WTC11 (cell line): ENCODE data around the gene KIRREL2. TPM values are rescaled to one million over a fixed set of nuclear protein-coding genes. Genes with fewer than 3 reads are reported as not detected.

Experiments used
- ATAC-seq: fragments of 200-7000 bp; cut with Tn5 transposase; 2 replicates; pipeline ENCODE4 v1.10.0; 2021; ENCODE audit warnings: mild to moderate bottlenecking, moderate library complexity
- CTCF ChIA-PET: fragments of 300-600 bp; sonication (Branson Sonifier 250); formaldehyde crosslinking; loops from one replicate; lab custom pipeline; 2021; ENCODE audit warnings: antibody characterized with exemption; lab: Charles Lee
- POLR2A ChIA-PET: fragments of 350-600 bp; sonication (Branson Sonifier 250); formaldehyde crosslinking; loops from one replicate; lab custom pipeline; 2021; ENCODE audit warnings: antibody characterized with exemption; lab: Charles Lee
- DNase-seq: peaks from one replicate; pipeline ENCODE4 v3.0.0; 2021; ENCODE audit warnings: low spot score
- H3K27ac Mint-ChIP-seq: 2 replicates; pipeline ENCODE4 v1.8.0; 2021; ENCODE audit warnings: mixed read lengths
- H3K27me3 Mint-ChIP-seq: 2 replicates; pipeline ENCODE4 v1.8.0; 2021; ENCODE audit warnings: low read depth, mild to moderate bottlenecking, moderate library complexity, mixed read lengths
- H3K36me3 Mint-ChIP-seq: 2 replicates; pipeline ENCODE4 v1.8.0; 2021; ENCODE audit warnings: mixed read lengths
- H3K4me1 Mint-ChIP-seq: 2 replicates; pipeline ENCODE4 v1.8.0; 2022; ENCODE audit warnings: mixed read lengths
- H3K4me3 Mint-ChIP-seq: 2 replicates; pipeline ENCODE4 v1.8.0; 2021; ENCODE audit warnings: mild to moderate bottlenecking, moderate library complexity, mixed read lengths
- H3K9me3 Mint-ChIP-seq: 2 replicates; pipeline ENCODE4 v1.8.0; 2021; ENCODE audit warnings: mixed read lengths
- ARID4B ChIP-seq: sonication (generic); formaldehyde crosslinking; IDR thresholded peaks from 2 replicates; pipeline ENCODE4 v1.8.0; 2023; ENCODE audit warnings: missing genetic modification reagents, mild to moderate bottlenecking, borderline replicate concordance
- ETV6 ChIP-seq: sonication (generic); formaldehyde crosslinking; IDR thresholded peaks from 2 replicates; pipeline ENCODE4 v1.8.1; 2022; ENCODE audit warnings: mild to moderate bottlenecking, missing genetic modification reagents
- FOXK1 ChIP-seq: sonication (generic); formaldehyde crosslinking; IDR thresholded peaks from 2 replicates; pipeline ENCODE4 v1.8.0; 2022; ENCODE audit warnings: mild to moderate bottlenecking, moderate library complexity, missing genetic modification reagents
- MAX ChIP-seq: sonication (generic); formaldehyde crosslinking; IDR thresholded peaks from 2 replicates; pipeline ENCODE4 v1.8.0; 2022; ENCODE audit warnings: mild to moderate bottlenecking, missing genetic modification reagents
- PRDM15 ChIP-seq: sonication (generic); formaldehyde crosslinking; IDR thresholded peaks from 2 replicates; pipeline ENCODE4 v1.8.0; 2022; ENCODE audit warnings: missing genetic modification reagents
- SP1 ChIP-seq: sonication (generic); formaldehyde crosslinking; conservative IDR thresholded peaks from 2 replicates; pipeline ENCODE4 v1.8.1; 2022; ENCODE audit warnings: missing genetic modification reagents
- TP53 ChIP-seq: sonication (generic); formaldehyde crosslinking; IDR thresholded peaks from 2 replicates; pipeline ENCODE4 v1.8.1; 2023; ENCODE audit warnings: mild to moderate bottlenecking, missing genetic modification reagents
- USF1 ChIP-seq: sonication (generic); formaldehyde crosslinking; IDR thresholded peaks from 2 replicates; pipeline ENCODE4 v1.8.0; 2022; ENCODE audit warnings: mild to moderate bottlenecking, missing genetic modification reagents
- ZNF121 ChIP-seq: sonication (generic); formaldehyde crosslinking; IDR thresholded peaks from 2 replicates; pipeline ENCODE4 v1.8.0; 2023; ENCODE audit warnings: missing genetic modification reagents
- ZNF423 ChIP-seq: fragments of 250-450 bp; sonication (Bioruptor Pico); IDR thresholded peaks from 2 replicates; pipeline ENCODE4 v2.1.2; 2022; ENCODE audit warnings: mild to moderate bottlenecking, moderate library complexity
- total RNA-seq: library from RNA; stranded (reverse); gene quantifications from 3 replicates; pipeline ENCODE4 v1.2.3, GENCODE V29; 2021
- TF ChIP-seq, protein P1 (sequence below): fragments of 250-450 bp; sonication (Bioruptor Pico); IDR thresholded peaks from 2 replicates; pipeline ENCODE4 v1.8.0; 2021; ENCODE audit warnings: mild to moderate bottlenecking
- TF ChIP-seq, protein P2 (sequence below): sonication (generic); formaldehyde crosslinking; IDR thresholded peaks from 2 replicates; pipeline ENCODE4 v1.8.1; 2023; ENCODE audit warnings: mild to moderate bottlenecking, missing genetic modification reagents, moderate library complexity
- TF ChIP-seq, protein P3 (sequence below): sonication (generic); formaldehyde crosslinking; IDR thresholded peaks from 2 replicates; pipeline ENCODE4 v1.8.0; 2022; ENCODE audit warnings: mild to moderate bottlenecking, missing genetic modification reagents

KIRREL2 gene
- total RNA-seq, 1 experiment from 2014 or later = 4.7 TPM

DNA sequence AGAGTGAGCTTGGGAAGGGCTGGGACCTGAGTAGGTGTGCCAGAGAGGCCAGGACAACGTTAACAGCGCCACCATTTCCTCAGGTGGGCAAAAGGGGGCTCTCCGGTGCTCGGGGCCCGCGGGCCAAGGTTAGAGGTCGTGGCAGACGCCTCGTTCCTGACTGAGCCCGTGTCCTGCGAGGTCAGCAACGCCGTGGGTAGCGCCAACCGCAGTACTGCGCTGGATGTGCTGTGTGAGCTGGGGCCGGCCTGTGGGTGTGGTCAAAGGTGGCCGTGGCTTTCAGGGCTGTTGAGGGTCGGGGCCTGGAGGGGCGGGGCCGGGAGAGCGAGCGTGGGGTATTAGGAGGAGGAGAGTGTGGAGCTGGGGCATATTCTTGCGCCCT, 3.7 kb downstream of the KIRREL2 start:
- ChIA-PET CTCF (interaction anchor here (0.5 to 3.2 kb wide), 18 partner anchors 9 to 268 kb away, joined by 3 to 36 read pairs (median 4); partner anchors contain the start of genes APLP1, HSPB6, LIN37 and PSENEN), POLR2A (interaction anchor here (1.2 kb wide), 1 partner anchor 9 kb away, joined by 12 read pairs; no protein-coding TSS in a partner anchor)
- Mint-ChIP-seq H3K27me3 (peaks cover 94% of the 10 kb centered on the region), H3K4me1 (peaks cover 19% of the 10 kb centered on the region), H3K4me3 (peak overlapping the region; percentile 83), H3K9me3 (no peaks in the 10 kb centered on the region), H3K27ac (no peak overlapping the region), H3K36me3 (no peaks in the 10 kb centered on the region)
- TF ChIP-seq TP53 = 0 out of 2 replicates have a peak, but pooled peaks have one; percentile 16
- TF ChIP-seq, protein P1, sequence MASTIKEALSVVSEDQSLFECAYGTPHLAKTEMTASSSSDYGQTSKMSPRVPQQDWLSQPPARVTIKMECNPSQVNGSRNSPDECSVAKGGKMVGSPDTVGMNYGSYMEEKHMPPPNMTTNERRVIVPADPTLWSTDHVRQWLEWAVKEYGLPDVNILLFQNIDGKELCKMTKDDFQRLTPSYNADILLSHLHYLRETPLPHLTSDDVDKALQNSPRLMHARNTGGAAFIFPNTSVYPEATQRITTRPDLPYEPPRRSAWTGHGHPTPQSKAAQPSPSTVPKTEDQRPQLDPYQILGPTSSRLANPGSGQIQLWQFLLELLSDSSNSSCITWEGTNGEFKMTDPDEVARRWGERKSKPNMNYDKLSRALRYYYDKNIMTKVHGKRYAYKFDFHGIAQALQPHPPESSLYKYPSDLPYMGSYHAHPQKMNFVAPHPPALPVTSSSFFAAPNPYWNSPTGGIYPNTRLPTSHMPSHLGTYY (CRISPR knock-in tag) = no peak
- peak; percentile 95 for TF ChIP-seq ZNF121 (CRISPR knock-in tag)
- ATAC-seq = peak; percentile 3
- peak; percentile 34 for DNase-seq

DNA sequence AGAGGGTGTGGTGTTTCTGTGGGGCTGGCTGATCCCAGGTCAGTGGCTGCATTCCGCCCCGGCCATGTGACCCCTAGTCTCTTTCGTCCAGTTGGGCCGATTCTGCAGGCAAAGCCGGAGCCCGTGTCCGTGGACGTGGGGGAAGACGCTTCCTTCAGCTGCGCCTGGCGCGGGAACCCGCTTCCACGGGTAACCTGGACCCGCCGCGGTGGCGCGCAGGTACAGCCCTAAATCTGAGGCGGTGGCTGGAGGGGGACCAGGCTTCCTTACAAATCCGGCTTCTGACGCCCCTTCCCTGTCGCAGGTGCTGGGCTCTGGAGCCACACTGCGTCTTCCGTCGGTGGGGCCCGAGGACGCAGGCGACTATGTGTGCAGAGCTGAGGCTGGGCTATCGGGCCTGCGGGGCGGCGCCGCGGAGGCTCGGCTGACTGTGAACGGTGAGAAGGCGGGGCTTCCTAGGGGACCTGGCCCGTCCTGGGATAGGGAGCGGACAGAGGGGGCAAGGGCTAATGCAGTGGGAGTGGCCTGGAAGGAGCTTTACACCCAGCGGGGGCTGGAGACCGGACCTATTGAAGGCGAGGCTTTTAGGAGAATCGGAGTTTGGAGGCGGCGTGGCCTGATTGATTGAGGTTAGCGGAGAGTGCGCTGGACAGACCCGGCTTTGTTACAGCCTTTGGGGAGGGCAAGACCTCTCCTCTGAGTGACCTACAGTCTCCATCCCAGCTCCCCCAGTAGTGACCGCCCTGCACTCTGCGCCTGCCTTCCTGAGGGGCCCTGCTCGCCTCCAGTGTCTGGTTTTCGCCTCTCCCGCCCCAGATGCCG, 4.3 kb downstream of the KIRREL2 start:
- ChIA-PET CTCF (interaction anchor here (0.5 to 3.2 kb wide), 22 partner anchors 8 to 267 kb away, joined by 3 to 36 read pairs (median 4); partner anchors contain the start of genes APLP1, LIN37, PSENEN and U2AF1L4), POLR2A (interaction anchor here (1.0 to 1.2 kb wide), 2 partner anchors 9 to 19 kb away, joined by 4 to 12 read pairs; no protein-coding TSS in a partner anchor)
- DNase-seq = peak; percentile 92
- Mint-ChIP-seq H3K9me3 (no peaks in the 10 kb centered on the region), H3K4me3 (peak overlapping the region; percentile 83), H3K27me3 (peaks cover 95% of the 10 kb centered on the region), H3K36me3 (no peaks in the 10 kb centered on the region), H3K4me1 (peaks cover 15% of the 10 kb centered on the region), H3K27ac (no peak overlapping the region)
- TF ChIP-seq ZNF423 (CRISPR knock-in tag) = no peak
- TF ChIP-seq, protein P2, sequence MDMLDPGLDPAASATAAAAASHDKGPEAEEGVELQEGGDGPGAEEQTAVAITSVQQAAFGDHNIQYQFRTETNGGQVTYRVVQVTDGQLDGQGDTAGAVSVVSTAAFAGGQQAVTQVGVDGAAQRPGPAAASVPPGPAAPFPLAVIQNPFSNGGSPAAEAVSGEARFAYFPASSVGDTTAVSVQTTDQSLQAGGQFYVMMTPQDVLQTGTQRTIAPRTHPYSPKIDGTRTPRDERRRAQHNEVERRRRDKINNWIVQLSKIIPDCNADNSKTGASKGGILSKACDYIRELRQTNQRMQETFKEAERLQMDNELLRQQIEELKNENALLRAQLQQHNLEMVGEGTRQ (CRISPR knock-in tag) = peak; percentile 63
- TF ChIP-seq ETV6 (CRISPR knock-in tag) = 0 out of 2 replicates have a peak, but pooled peaks have one; percentile 3
- TF ChIP-seq SP1 (CRISPR knock-in tag) = peak; percentile 48; the same call in 1 of the 2 replicates
- TF ChIP-seq, protein P3, sequence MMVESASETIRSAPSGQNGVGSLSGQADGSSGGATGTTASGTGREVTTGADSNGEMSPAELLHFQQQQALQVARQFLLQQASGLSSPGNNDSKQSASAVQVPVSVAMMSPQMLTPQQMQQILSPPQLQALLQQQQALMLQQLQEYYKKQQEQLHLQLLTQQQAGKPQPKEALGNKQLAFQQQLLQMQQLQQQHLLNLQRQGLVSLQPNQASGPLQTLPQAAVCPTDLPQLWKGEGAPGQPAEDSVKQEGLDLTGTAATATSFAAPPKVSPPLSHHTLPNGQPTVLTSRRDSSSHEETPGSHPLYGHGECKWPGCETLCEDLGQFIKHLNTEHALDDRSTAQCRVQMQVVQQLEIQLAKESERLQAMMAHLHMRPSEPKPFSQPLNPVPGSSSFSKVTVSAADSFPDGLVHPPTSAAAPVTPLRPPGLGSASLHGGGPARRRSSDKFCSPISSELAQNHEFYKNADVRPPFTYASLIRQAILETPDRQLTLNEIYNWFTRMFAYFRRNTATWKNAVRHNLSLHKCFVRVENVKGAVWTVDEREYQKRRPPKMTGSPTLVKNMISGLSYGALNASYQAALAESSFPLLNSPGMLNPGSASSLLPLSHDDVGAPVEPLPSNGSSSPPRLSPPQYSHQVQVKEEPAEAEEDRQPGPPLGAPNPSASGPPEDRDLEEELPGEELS (CRISPR knock-in tag) = no peak
- peak; percentile 72; the same call in 1 of the 2 replicates for TF ChIP-seq USF1 (CRISPR knock-in tag)
- TF ChIP-seq MAX (CRISPR knock-in tag) = 0 out of 2 replicates have a peak, but pooled peaks have one; percentile 13
- TF ChIP-seq FOXK1 (CRISPR knock-in tag) = 0 out of 2 replicates have a peak, but pooled peaks have one; percentile 14
- peak; percentile 68; the same call in 1 of the 2 replicates for TF ChIP-seq ARID4B (CRISPR knock-in tag)
- TF ChIP-seq PRDM15 (CRISPR knock-in tag) = peak; percentile 58; the same call in 1 of the 2 replicates
- TF ChIP-seq ZNF121 (CRISPR knock-in tag) = no peak
- ATAC-seq = peak; percentile 91
